ENCODE results near the gene GNAS. TPM values are rescaled to one million over a fixed set of nuclear protein-coding genes. Genes with fewer than 3 reads are reported as not detected.

GNAS gene
- total and polyA plus RNA-seq, 8 donors = 723 to 2,039 (median 1,898) TPM

GRCh38 chr20:58815448-58815847, 37.1 kb upstream of the GNAS start:
- intact Hi-C loops (cut with DNase I) = no loop called here
- H3K36me3 ChIP-seq = no peaks in the 10 kb centered on the region
- no peak overlapping the region for H3K27ac ChIP-seq
- ATAC-seq (no peak), DNase-seq (no peak)
- H3K27me3 ChIP-seq = peaks cover 0 to 30% of the 10 kb centered on the region in 2 donors
- H3K9me3 ChIP-seq = no peaks in the 10 kb centered on the region
- no peak for TF ChIP-seq CTCF (IDR thresholded peaks at IDR 0.05)
- H3K4me1 ChIP-seq = peaks cover 0 to 5% of the 10 kb centered on the region in 2 donors
- no peak overlapping the region for H3K4me3 ChIP-seq

- no peak overlapping the region for H3K27ac ChIP-seq
- intact Hi-C loops (cut with DNase I) = no loop called here
- TF ChIP-seq CTCF (IDR thresholded peaks at IDR 0.05) = no peak
- ATAC-seq = no peak
- H3K4me3 ChIP-seq = no peak overlapping the region
- no peak for DNase-seq
- H3K4me1 ChIP-seq = peaks cover 0 to 5% of the 10 kb centered on the region in 2 donors
- no peaks in the 10 kb centered on the region for H3K36me3 ChIP-seq
- no peaks in the 10 kb centered on the region for H3K9me3 ChIP-seq
- peaks cover 0 to 24% of the 10 kb centered on the region in 2 donors for H3K27me3 ChIP-seq
Measured at GRCh38 chr20:58816051-58816450, 36.5 kb upstream of the GNAS start.

GRCh38 chr20:58816957-58817651, 35.4 kb upstream of the GNAS start:
- DNase-seq (no peak), ATAC-seq (no peak)
- Histone ChIP-seq H3K4me1 (peaks cover 0 to 5% of the 10 kb centered on the region in 2 donors), H3K27me3 (peaks cover 0 to 14% of the 10 kb centered on the region in 2 donors), H3K9me3 (no peaks in the 10 kb centered on the region), H3K27ac (no peak overlapping the region), H3K36me3 (no peaks in the 10 kb centered on the region), H3K4me3 (no peak overlapping the region)
- no peak for TF ChIP-seq CTCF (IDR thresholded peaks at IDR 0.05)
- intact Hi-C loops (cut with DNase I) = no loop called here

GRCh38 chr20:58817748-58818147, 34.8 kb upstream of the GNAS start:
- Histone ChIP-seq H3K27me3 (peaks cover 0 to 8% of the 10 kb centered on the region in 2 donors), H3K36me3 (no peaks in the 10 kb centered on the region), H3K9me3 (no peaks in the 10 kb centered on the region), H3K27ac (no peak overlapping the region), H3K4me3 (no peak overlapping the region), H3K4me1 (peaks cover 0 to 5% of the 10 kb centered on the region in 2 donors)
- ATAC-seq (no peak), DNase-seq (no peak)
- TF ChIP-seq CTCF (IDR thresholded peaks at IDR 0.05) = no peak
- intact Hi-C loops (cut with DNase I) = no loop called here

- intact Hi-C loops (cut with DNase I) = no loop called here
- peak; percentile 37 for ATAC-seq
- no peak for TF ChIP-seq CTCF (IDR thresholded peaks at IDR 0.05)
- H3K4me1 ChIP-seq = peaks cover 0 to 5% of the 10 kb centered on the region in 2 donors
- peaks cover 0 to 5% of the 10 kb centered on the region in 2 donors for H3K27me3 ChIP-seq
- H3K36me3 ChIP-seq = no peaks in the 10 kb centered on the region
- H3K4me3 ChIP-seq = no peak overlapping the region
- DNase-seq = no peak
- no peak overlapping the region for H3K27ac ChIP-seq
- no peaks in the 10 kb centered on the region for H3K9me3 ChIP-seq
Measured at GRCh38 chr20:58818586-58819285, 33.8 kb upstream of the GNAS start.

All from left lung (tissue), 10 donors.